ENCODE measurements around the gene ZSCAN12. TPM values are rescaled to one million over a fixed set of nuclear protein-coding genes. Genes with fewer than 3 reads are reported as not detected.

Gene ZSCAN12
- total RNA-seq, 1 donor from 2014 or later: 12.8 TPM

- no peaks in the 10 kb centered on the region for H3K9me3 Mint-ChIP-seq
- TF ChIP-seq CTCF (IDR thresholded peaks at IDR 0.05): no peak
- CTCF ChIA-PET: interaction anchor here (0.7 to 3.4 kb wide), 16 partner anchors 14 to 582 kb away, joined by 3 to 23 read pairs (median 4); partner anchors contain the start of genes ZKSCAN8 and ZSCAN31
- intact Hi-C loops (cut with micrococcal nuclease): loop anchor here (5.0 kb wide), 2 partner anchors 273 to 583 kb away; partner anchors contain the start of gene ZNF165
- no peak overlapping the region for H3K4me3 Mint-ChIP-seq
- peaks cover 12% of the 10 kb centered on the region for H3K36me3 Mint-ChIP-seq (ENCODE audit: low read depth)
- POLR2A ChIA-PET: interaction anchor here (0.6 to 1.9 kb wide), 8 partner anchors 28 to 1224 kb away, joined by 3 to 6 read pairs (median 5); partner anchors contain the start of genes PGBD1, ZKSCAN4, ZKSCAN8 and ZSCAN26
- DNase-seq (no peak), ATAC-seq (ENCODE audit: low read depth) (no peak)
- H3K27ac Mint-ChIP-seq: no peak overlapping the region
- H3K4me1 Mint-ChIP-seq: peaks cover 31% of the 10 kb centered on the region
- no peaks in the 10 kb centered on the region for H3K27me3 Mint-ChIP-seq
Observed at GRCh38 chr6:28354688-28355554, 44.6 kb downstream of the ZSCAN12 start.

GRCh38 chr6:28353981-28354676, 45.4 kb downstream of the ZSCAN12 start:
- no peak for DNase-seq
- no peaks in the 10 kb centered on the region for H3K27me3 Mint-ChIP-seq
- no peak overlapping the region for H3K4me3 Mint-ChIP-seq
- POLR2A ChIA-PET: interaction anchor here (0.6 to 0.9 kb wide), 2 partner anchors 459 to 1223 kb away, joined by 3 read pairs; no protein-coding TSS in a partner anchor
- CTCF ChIA-PET: interaction anchor here (2.1 to 3.4 kb wide), 4 partner anchors 29 to 249 kb away, joined by 10 to 23 read pairs (median 18); partner anchors contain the start of gene ZKSCAN8
- no peak for TF ChIP-seq CTCF (IDR thresholded peaks at IDR 0.05)
- intact Hi-C loops (cut with micrococcal nuclease): loop anchor here (5.0 kb wide), 1 partner anchor 272 kb away; the partner anchor contains the start of gene ZNF165
- peaks cover 13% of the 10 kb centered on the region for H3K36me3 Mint-ChIP-seq (ENCODE audit: low read depth)
- H3K9me3 Mint-ChIP-seq: no peaks in the 10 kb centered on the region
- no peak for ATAC-seq (ENCODE audit: low read depth)
- no peak overlapping the region for H3K27ac Mint-ChIP-seq
- peaks cover 37% of the 10 kb centered on the region for H3K4me1 Mint-ChIP-seq

GRCh38 chr6:28353356-28353755, 46.2 kb downstream of the ZSCAN12 start:
- POLR2A ChIA-PET: interaction anchor here (0.9 to 1.2 kb wide), 2 partner anchors 217 to 458 kb away, joined by 3 to 4 read pairs; no protein-coding TSS in a partner anchor
- DNase-seq (no peak), ATAC-seq (ENCODE audit: low read depth) (no peak)
- Mint-ChIP-seq H3K27me3 (no peaks in the 10 kb centered on the region), H3K4me1 (peaks cover 37% of the 10 kb centered on the region), H3K36me3 (ENCODE audit: low read depth) (peaks cover 13% of the 10 kb centered on the region), H3K9me3 (no peaks in the 10 kb centered on the region), H3K27ac (no peak overlapping the region), H3K4me3 (no peak overlapping the region)
- CTCF ChIA-PET: no interaction called here
- intact Hi-C loops (cut with micrococcal nuclease): loop anchor here (5.0 kb wide), 1 partner anchor 271 kb away; the partner anchor contains the start of gene ZNF165
- TF ChIP-seq CTCF (IDR thresholded peaks at IDR 0.05): no peak

GRCh38 chr6:28351493-28351925, 48.0 kb downstream of the ZSCAN12 start:
- peaks cover 4% of the 10 kb centered on the region for H3K27me3 Mint-ChIP-seq
- POLR2A ChIA-PET: interaction anchor here (2.1 kb wide), 2 partner anchors 31 to 210 kb away, joined by 15 to 19 read pairs; partner anchors contain the start of gene ZKSCAN8

More at GRCh38 chr6:28351493-28351925, 48.0 kb downstream of the ZSCAN12 start:
- CTCF ChIA-PET: no interaction called here
- TF ChIP-seq CTCF (IDR thresholded peaks at IDR 0.05): no peak
- ATAC-seq (ENCODE audit: low read depth): no peak
- Mint-ChIP-seq H3K9me3 (no peaks in the 10 kb centered on the region), H3K27ac (no peak overlapping the region), H3K4me1 (peaks cover 37% of the 10 kb centered on the region), H3K4me3 (peak overlapping the region; percentile 7), H3K36me3 (ENCODE audit: low read depth) (peaks cover 13% of the 10 kb centered on the region)
- intact Hi-C loops (cut with micrococcal nuclease): loop anchor here (5.0 kb wide), 1 partner anchor 269 kb away; the partner anchor contains the start of gene ZNF165
- no peak for DNase-seq
